NCI-H146 (cell line): Measurements from ENCODE around the gene B4GALT3.
"Not testable (repeated sequence)": the region's sequence is repeated elsewhere in the genome, so short reads cannot be mapped to it uniquely, and the experiment has no call there.

ENCODE experiments used
- DNase-seq: peaks from one replicate; lab custom pipeline; 2025; lab: John Stamatoyannopoulos, UW

Gene B4GALT3

GRCh38 chr1:161177112-161177935, at the start of gene B4GALT3:
TSS of gene B4GALT3 (minus strand) at chr1:161177507. CDS start at chr1:161176060, 1,447 bp downstream.
- peak; percentile 93 for DNase-seq

- no peak for DNase-seq
Measured at GRCh38 chr1:161226759-161227158, 49.5 kb upstream of the B4GALT3 start.

GRCh38 chr1:161226320-161226711, 49.0 kb upstream of the B4GALT3 start:
- peak; percentile 37 for DNase-seq

GRCh38 chr1:161225534-161226319, 48.4 kb upstream of the B4GALT3 start, which contains the start of gene TOMM40L:
TSS of gene TOMM40L (plus strand) at chr1:161226060. CDS start at chr1:161226490, 430 bp downstream.
- peak; percentile 98 for DNase-seq

- no peak for DNase-seq
Measured at GRCh38 chr1:161225178-161225533, 47.8 kb upstream of the B4GALT3 start.

- DNase-seq = not testable (repeated sequence)
Measured at GRCh38 chr1:161224695-161225087, 47.4 kb upstream of the B4GALT3 start.

GRCh38 chr1:161223805-161224694, 46.7 kb upstream of the B4GALT3 start:
- no peak for DNase-seq

- no peak for DNase-seq
Measured at GRCh38 chr1:161222175-161223019, 45.1 kb upstream of the B4GALT3 start.

GRCh38 chr1:161220002-161220401, 42.7 kb upstream of the B4GALT3 start:
- no peak for DNase-seq

GRCh38 chr1:161219078-161219892, 42.0 kb upstream of the B4GALT3 start:
- DNase-seq = no peak

- no peak for DNase-seq
Measured at GRCh38 chr1:161218301-161219077, 41.2 kb upstream of the B4GALT3 start.

- DNase-seq = no peak
Measured at GRCh38 chr1:161217831-161218230, 40.5 kb upstream of the B4GALT3 start.

- no peak for DNase-seq
Measured at GRCh38 chr1:161216945-161217712, 39.8 kb upstream of the B4GALT3 start.

- DNase-seq = no peak
Measured at GRCh38 chr1:161215076-161215475, 37.8 kb upstream of the B4GALT3 start, which contains the start of gene FCER1G. TSS of gene FCER1G (plus strand) at chr1:161215295. CDS start at chr1:161215322, 27 bp downstream.

- no peak for DNase-seq
Measured at GRCh38 chr1:161214369-161214768, 37.1 kb upstream of the B4GALT3 start.

- peak; percentile 79 for DNase-seq
Measured at GRCh38 chr1:161209790-161210409, 32.6 kb upstream of the B4GALT3 start.

- no peak for DNase-seq
Measured at GRCh38 chr1:161207173-161207572, 29.9 kb upstream of the B4GALT3 start.
